ENCODE measurements around the gene VRK1. TPM values are rescaled to one million over a fixed set of nuclear protein-coding genes. Genes with fewer than 3 reads are reported as not detected.

The VRK1 gene
- total RNA-seq, 4 donors from 2014 or later, result 11.3 to 18.2 (median 16.7) TPM

- no peak overlapping the region for H3K4me3 ChIP-seq
- H3K4me1 ChIP-seq, result no peaks in the 10 kb centered on the region
- 88% methylated on average over 1 of the region's 1 CpG; no CpG with 5 or more reads in 1 of the 2 donors for WGBS, 2 donors (ENCODE audit: low coverage in 1 of 2)
- H3K27ac ChIP-seq, result no peak overlapping the region
- TF ChIP-seq, protein P1, sequence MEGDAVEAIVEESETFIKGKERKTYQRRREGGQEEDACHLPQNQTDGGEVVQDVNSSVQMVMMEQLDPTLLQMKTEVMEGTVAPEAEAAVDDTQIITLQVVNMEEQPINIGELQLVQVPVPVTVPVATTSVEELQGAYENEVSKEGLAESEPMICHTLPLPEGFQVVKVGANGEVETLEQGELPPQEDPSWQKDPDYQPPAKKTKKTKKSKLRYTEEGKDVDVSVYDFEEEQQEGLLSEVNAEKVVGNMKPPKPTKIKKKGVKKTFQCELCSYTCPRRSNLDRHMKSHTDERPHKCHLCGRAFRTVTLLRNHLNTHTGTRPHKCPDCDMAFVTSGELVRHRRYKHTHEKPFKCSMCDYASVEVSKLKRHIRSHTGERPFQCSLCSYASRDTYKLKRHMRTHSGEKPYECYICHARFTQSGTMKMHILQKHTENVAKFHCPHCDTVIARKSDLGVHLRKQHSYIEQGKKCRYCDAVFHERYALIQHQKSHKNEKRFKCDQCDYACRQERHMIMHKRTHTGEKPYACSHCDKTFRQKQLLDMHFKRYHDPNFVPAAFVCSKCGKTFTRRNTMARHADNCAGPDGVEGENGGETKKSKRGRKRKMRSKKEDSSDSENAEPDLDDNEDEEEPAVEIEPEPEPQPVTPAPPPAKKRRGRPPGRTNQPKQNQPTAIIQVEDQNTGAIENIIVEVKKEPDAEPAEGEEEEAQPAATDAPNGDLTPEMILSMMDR (IDR thresholded peaks at IDR 0.05), result no peak
- TF ChIP-seq EP300 (IDR thresholded peaks at IDR 0.05) (no peak), POLR2AphosphoS5 (IDR thresholded peaks at IDR 0.05) (no peak), POLR2A (IDR thresholded peaks at IDR 0.05) (no peak)
- H3K9me3 ChIP-seq, result peaks cover 0 to 31% (median 0%) of the 10 kb centered on the region in 3 donors
- ATAC-seq, result no peak
- H3K27me3 ChIP-seq, result no peaks in the 10 kb centered on the region
- no peaks in the 10 kb centered on the region for H3K36me3 ChIP-seq
Measured at GRCh38 chr14:96916751-96917150, 119.6 kb downstream of the VRK1 start.

DNA sequence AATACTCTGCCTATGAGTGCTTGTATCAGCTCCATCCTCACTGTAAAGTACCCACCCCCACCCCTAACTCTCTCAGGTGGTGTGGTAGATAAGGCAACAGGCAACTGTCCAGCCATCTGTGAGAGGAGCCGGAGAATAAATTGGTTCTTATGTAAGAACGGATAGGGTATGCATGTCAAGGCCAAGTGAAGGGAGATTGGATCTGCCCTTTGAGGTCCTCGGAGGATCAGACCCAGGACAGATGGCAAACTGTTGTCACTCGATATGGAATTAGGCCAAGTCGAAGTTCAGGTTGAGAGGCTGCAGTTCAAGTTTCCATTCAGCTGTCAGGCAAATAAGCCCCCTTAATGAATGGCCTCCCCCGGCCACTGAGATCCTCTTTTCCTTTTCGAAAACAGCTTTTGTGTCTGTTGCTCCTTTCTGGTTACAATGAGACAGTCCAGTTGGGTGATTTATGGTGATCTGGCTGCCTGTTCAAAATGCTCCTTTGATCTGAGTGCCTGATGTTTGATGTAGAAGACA lies 120.3 kb downstream of the VRK1 start:
- H3K4me1 ChIP-seq, result no peaks in the 10 kb centered on the region
- TF ChIP-seq EP300 (IDR thresholded peaks at IDR 0.05) (no peak), POLR2AphosphoS5 (IDR thresholded peaks at IDR 0.05) (no peak), POLR2A (IDR thresholded peaks at IDR 0.05) (no peak)
- TF ChIP-seq, protein P1 (IDR thresholded peaks at IDR 0.05), result no peak

DNA sequence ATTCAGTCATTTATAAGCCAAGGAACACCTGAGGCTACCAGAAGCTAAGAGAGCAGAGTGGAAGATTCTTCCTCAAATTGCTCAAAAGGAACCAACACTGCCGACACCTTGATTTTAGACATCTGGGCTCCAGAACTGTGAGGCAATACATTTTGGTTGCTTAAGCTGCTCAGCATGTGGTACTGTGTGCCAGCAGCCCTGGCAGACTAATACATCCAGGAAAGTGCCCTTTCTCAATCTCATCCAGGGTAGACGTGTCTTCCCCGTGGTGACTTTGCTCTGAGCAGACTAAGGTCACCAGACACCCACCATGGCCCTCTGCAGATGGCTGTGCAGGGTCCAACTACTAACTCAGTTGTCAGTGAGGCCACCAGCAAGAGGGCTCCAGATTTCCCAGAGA lies 122.8 kb downstream of the VRK1 start:
- Histone ChIP-seq H3K27ac (no peak overlapping the region), H3K9me3 (peaks cover 0 to 27% (median 0%) of the 10 kb centered on the region in 3 donors), H3K27me3 (no peaks in the 10 kb centered on the region), H3K4me1 (no peaks in the 10 kb centered on the region), H3K36me3 (no peaks in the 10 kb centered on the region), H3K4me3 (no peak overlapping the region)
- TF ChIP-seq EP300 (IDR thresholded peaks at IDR 0.05), result no peak
- no peak for TF ChIP-seq POLR2AphosphoS5 (IDR thresholded peaks at IDR 0.05)
- TF ChIP-seq POLR2A (IDR thresholded peaks at IDR 0.05), result no peak
- TF ChIP-seq, protein P1 (IDR thresholded peaks at IDR 0.05), result no peak
- WGBS, 2 donors (ENCODE audit: low coverage in 1 of 2), result 78% methylated on average over 1 of the region's 3 CpGs; no CpG with 5 or more reads in 1 of the 2 donors
- ATAC-seq, result no peak

More for the DNA sequence above, 120.3 kb downstream of the VRK1 start:
- no peak overlapping the region for H3K4me3 ChIP-seq
- peaks cover 0 to 29% (median 0%) of the 10 kb centered on the region in 3 donors for H3K9me3 ChIP-seq
- ATAC-seq, result no peak
- no peaks in the 10 kb centered on the region for H3K27me3 ChIP-seq
- no peak overlapping the region for H3K27ac ChIP-seq
- no peaks in the 10 kb centered on the region for H3K36me3 ChIP-seq
- 20 to 57% methylated on average over 1 to 7 of the region's 7 CpGs for WGBS, 2 donors (ENCODE audit: low coverage in 1 of 2)

- no peak for TF ChIP-seq POLR2AphosphoS5 (IDR thresholded peaks at IDR 0.05)
- TF ChIP-seq, protein P1 (IDR thresholded peaks at IDR 0.05), result no peak
- no peak for TF ChIP-seq EP300 (IDR thresholded peaks at IDR 0.05)
- TF ChIP-seq POLR2A (IDR thresholded peaks at IDR 0.05), result no peak
- ATAC-seq, result no peak
- Histone ChIP-seq H3K27me3 (no peaks in the 10 kb centered on the region), H3K27ac (no peak overlapping the region), H3K4me3 (no peak overlapping the region), H3K4me1 (no peaks in the 10 kb centered on the region), H3K9me3 (peaks cover 0 to 27% (median 0%) of the 10 kb centered on the region in 3 donors), H3K36me3 (no peaks in the 10 kb centered on the region)
- WGBS, 2 donors (ENCODE audit: low coverage in 1 of 2), result 67 to 95% methylated on average over 1 to 3 of the region's 3 CpGs
Measured at GRCh38 chr14:96920820-96921219, 123.6 kb downstream of the VRK1 start.

GRCh38 chr14:96922986-96923385 lies 125.8 kb downstream of the VRK1 start:
- WGBS, 2 donors (ENCODE audit: low coverage in 1 of 2), result 79 to 92% methylated on average over 2 to 5 of the region's 8 CpGs
- no peak for ATAC-seq

More at GRCh38 chr14:96922986-96923385, 125.8 kb downstream of the VRK1 start:
- no peaks in the 10 kb centered on the region for H3K36me3 ChIP-seq
- H3K27ac ChIP-seq, result no peak overlapping the region
- H3K27me3 ChIP-seq, result no peaks in the 10 kb centered on the region
- TF ChIP-seq, protein P1 (IDR thresholded peaks at IDR 0.05), result no peak
- TF ChIP-seq POLR2A (IDR thresholded peaks at IDR 0.05), result no peak
- no peak for TF ChIP-seq EP300 (IDR thresholded peaks at IDR 0.05)
- TF ChIP-seq POLR2AphosphoS5 (IDR thresholded peaks at IDR 0.05), result no peak
- H3K4me1 ChIP-seq, result no peaks in the 10 kb centered on the region
- peaks cover 0 to 27% (median 0%) of the 10 kb centered on the region in 3 donors for H3K9me3 ChIP-seq
- H3K4me3 ChIP-seq, result no peak overlapping the region
